ENCODE measurements around the gene KCTD14. TPM values are rescaled to one million over a fixed set of nuclear protein-coding genes. Genes with fewer than 3 reads are reported as not detected.
A peak's percentile ranks its signal among the peaks of the same experiment; 100 is the strongest.

The KCTD14 gene
- total RNA-seq, 1 donor from 2014 or later, result 2.8 TPM

DNA sequence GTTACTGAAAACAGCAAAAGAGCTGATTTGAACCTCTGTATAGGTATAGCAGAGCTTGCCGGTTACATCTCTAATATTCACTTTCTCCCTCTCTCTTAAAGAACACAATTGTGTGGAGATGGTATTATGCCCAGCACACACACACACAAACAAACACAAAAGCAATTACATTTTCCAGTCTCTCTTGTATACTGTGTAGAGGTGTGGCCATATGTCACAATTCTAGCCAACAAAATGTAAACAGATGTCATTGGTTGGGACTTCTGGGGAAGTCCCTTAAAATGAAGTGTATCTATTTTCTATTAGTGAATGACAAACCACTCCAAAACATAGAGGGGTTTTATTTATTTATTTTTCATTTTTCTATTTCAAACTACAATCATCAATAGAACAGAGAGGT is 12.8 kb downstream of the KCTD14 start:
- Mint-ChIP-seq H3K9me3 (no peaks in the 10 kb centered on the region), H3K27me3 (no peaks in the 10 kb centered on the region), H3K4me1 (ENCODE audit: unreplicated experiment) (no peaks in the 10 kb centered on the region), H3K36me3 (no peaks in the 10 kb centered on the region), H3K27ac (no peak overlapping the region), H3K4me3 (no peak overlapping the region)
- TF ChIP-seq, protein P1, sequence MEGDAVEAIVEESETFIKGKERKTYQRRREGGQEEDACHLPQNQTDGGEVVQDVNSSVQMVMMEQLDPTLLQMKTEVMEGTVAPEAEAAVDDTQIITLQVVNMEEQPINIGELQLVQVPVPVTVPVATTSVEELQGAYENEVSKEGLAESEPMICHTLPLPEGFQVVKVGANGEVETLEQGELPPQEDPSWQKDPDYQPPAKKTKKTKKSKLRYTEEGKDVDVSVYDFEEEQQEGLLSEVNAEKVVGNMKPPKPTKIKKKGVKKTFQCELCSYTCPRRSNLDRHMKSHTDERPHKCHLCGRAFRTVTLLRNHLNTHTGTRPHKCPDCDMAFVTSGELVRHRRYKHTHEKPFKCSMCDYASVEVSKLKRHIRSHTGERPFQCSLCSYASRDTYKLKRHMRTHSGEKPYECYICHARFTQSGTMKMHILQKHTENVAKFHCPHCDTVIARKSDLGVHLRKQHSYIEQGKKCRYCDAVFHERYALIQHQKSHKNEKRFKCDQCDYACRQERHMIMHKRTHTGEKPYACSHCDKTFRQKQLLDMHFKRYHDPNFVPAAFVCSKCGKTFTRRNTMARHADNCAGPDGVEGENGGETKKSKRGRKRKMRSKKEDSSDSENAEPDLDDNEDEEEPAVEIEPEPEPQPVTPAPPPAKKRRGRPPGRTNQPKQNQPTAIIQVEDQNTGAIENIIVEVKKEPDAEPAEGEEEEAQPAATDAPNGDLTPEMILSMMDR (conservative IDR thresholded peaks at IDR 0.05), result no peak
- DNase-seq (ENCODE audit: extremely low spot score, unreplicated experiment), result no peak

- no peak for DNase-seq (ENCODE audit: extremely low spot score, unreplicated experiment)
- no peaks in the 10 kb centered on the region for H3K9me3 Mint-ChIP-seq
- H3K4me3 Mint-ChIP-seq, result no peak overlapping the region
- H3K4me1 Mint-ChIP-seq (ENCODE audit: unreplicated experiment), result no peaks in the 10 kb centered on the region
- no peaks in the 10 kb centered on the region for H3K36me3 Mint-ChIP-seq
- TF ChIP-seq, protein P1 (conservative IDR thresholded peaks at IDR 0.05), result no peak
- H3K27me3 Mint-ChIP-seq, result no peaks in the 10 kb centered on the region
- H3K27ac Mint-ChIP-seq, result no peak overlapping the region
Observed at GRCh38 chr11:78009062-78009461, 14.0 kb downstream of the KCTD14 start.

GRCh38 chr11:78000193-78000592 is 22.9 kb downstream of the KCTD14 start:
- DNase-seq (ENCODE audit: extremely low spot score, unreplicated experiment), result no peak
- TF ChIP-seq, protein P1 (conservative IDR thresholded peaks at IDR 0.05), result peak; percentile 83
- Mint-ChIP-seq H3K27ac (no peak overlapping the region), H3K27me3 (peaks cover 4% of the 10 kb centered on the region), H3K9me3 (no peaks in the 10 kb centered on the region), H3K36me3 (no peaks in the 10 kb centered on the region), H3K4me3 (no peak overlapping the region), H3K4me1 (ENCODE audit: unreplicated experiment) (peaks cover 6% of the 10 kb centered on the region)

DNA sequence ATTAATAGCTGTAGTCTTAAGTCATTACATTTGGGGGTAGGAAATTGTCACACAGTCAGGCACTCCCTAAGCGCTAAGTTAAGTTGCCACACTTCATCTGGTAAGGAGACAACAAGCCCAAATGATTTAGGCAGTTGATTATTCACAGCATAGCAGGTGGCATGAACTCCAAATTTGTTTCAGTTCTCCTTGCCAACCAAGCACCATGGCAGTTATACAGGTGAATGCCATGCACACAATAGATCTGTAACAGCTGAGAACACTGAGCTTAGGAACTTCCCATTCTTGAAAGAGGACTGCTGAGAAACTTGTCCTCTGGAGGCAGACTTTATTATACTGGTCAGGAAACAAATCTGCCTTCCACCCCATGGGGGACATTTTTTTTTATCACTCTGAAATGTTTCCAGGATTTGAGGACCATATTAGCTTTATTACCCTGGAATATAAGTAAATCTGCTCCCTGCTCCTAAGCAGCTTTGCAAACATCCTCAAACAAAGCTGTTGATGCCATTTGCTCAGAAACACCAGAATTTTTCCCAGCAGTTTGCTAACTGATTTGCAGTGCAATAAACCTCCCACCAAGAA is 23.5 kb downstream of the KCTD14 start:
- Mint-ChIP-seq H3K4me3 (no peak overlapping the region), H3K27ac (no peak overlapping the region), H3K4me1 (ENCODE audit: unreplicated experiment) (peaks cover 6% of the 10 kb centered on the region), H3K9me3 (no peaks in the 10 kb centered on the region), H3K27me3 (peaks cover 4% of the 10 kb centered on the region), H3K36me3 (no peaks in the 10 kb centered on the region)
- no peak for DNase-seq (ENCODE audit: extremely low spot score, unreplicated experiment)
- TF ChIP-seq, protein P1 (conservative IDR thresholded peaks at IDR 0.05), result no peak

- Mint-ChIP-seq H3K36me3 (peaks cover 4% of the 10 kb centered on the region), H3K4me3 (peak within 1 kb of the TSS; percentile 98), H3K27me3 (no peaks in the 10 kb centered on the region), H3K9me3 (no peaks in the 10 kb centered on the region), H3K27ac (peak within 1 kb of the TSS; percentile 85), H3K4me1 (ENCODE audit: unreplicated experiment) (peaks cover 9% of the 10 kb centered on the region)
- DNase-seq (ENCODE audit: extremely low spot score, unreplicated experiment), result peak; percentile 97
- TF ChIP-seq, protein P1 (conservative IDR thresholded peaks at IDR 0.05), result no peak
Observed at GRCh38 chr11:77994434-77995362, 28.4 kb downstream of the KCTD14 start, which contains the start of gene INTS4. INTS4 (minus strand) TSS chr11:77994668; CDS start chr11:77994643, 25 bp downstream.

Data from type B pancreatic cell (in vitro differentiated cells).